Activated CD4-positive, alpha-beta T cell treated with anti-CD3 and anti-CD28 coated beads, Interleukin-2, amount 10 ng/mL, durations not matched to agents 7 days and 5 days (primary cell): ENCODE results near the gene CEACAM21. TPM values are rescaled to one million over a fixed set of nuclear protein-coding genes. Genes with fewer than 3 reads are reported as not detected.
"Not testable (repeated sequence)": the region's sequence is repeated elsewhere in the genome, so short reads cannot be mapped to it uniquely, and the experiment has no call there.

Experiments used
- CTCF ChIA-PET: fragments of 350-600 bp; sonication (Branson Sonifier 250); formaldehyde crosslinking; loops from one replicate; lab custom pipeline; 2021; ENCODE audit warnings: antibody characterized with exemption; lab: Charles Lee
- POLR2A ChIA-PET: fragments of 350-600 bp; sonication (Branson Sonifier 250); formaldehyde crosslinking; loops from one replicate; lab custom pipeline; 2021; ENCODE audit warnings: antibody characterized with exemption; lab: Charles Lee
- DNase-seq: peaks from one replicate; pipeline ENCODE4 v3.0.0-alpha.2; 2020
- H3K27ac Mint-ChIP-seq: one replicate; pipeline ENCODE4 v1.8.0; 2021; ENCODE audit warnings: mild to moderate bottlenecking, moderate library complexity, mixed read lengths
- H3K27me3 Mint-ChIP-seq: one replicate; pipeline ENCODE4 v1.8.0; 2021; ENCODE audit warnings: mixed read lengths
- H3K36me3 Mint-ChIP-seq: one replicate; pipeline ENCODE4 v1.8.0; 2021; ENCODE audit warnings: low read depth, mixed read lengths
- H3K4me1 Mint-ChIP-seq: one replicate; pipeline ENCODE4 v1.8.0; 2021; ENCODE audit warnings: mixed read lengths
- H3K4me3 Mint-ChIP-seq: one replicate; pipeline ENCODE4 v1.8.0; 2021; ENCODE audit warnings: mild to moderate bottlenecking, moderate library complexity, mixed read lengths
- H3K9me3 Mint-ChIP-seq: one replicate; pipeline ENCODE4 v1.8.0; 2021; ENCODE audit warnings: mixed read lengths
- total RNA-seq, 2 experiments: library from RNA; stranded (reverse); gene quantifications; one replicate each; pipeline ENCODE4 v1.2.3, GENCODE V29; 2021

Gene CEACAM21
- total RNA-seq, 2 experiments from 2014 or later, result 72.0 to 78.3 TPM

- H3K9me3 Mint-ChIP-seq, result no peaks in the 10 kb centered on the region
- H3K27ac Mint-ChIP-seq, result no peak overlapping the region
- no peaks in the 10 kb centered on the region for H3K27me3 Mint-ChIP-seq
- DNase-seq, result peak; percentile 86
- H3K36me3 Mint-ChIP-seq, result peaks cover 42% of the 10 kb centered on the region
- peaks cover 23% of the 10 kb centered on the region for H3K4me1 Mint-ChIP-seq
- CTCF ChIA-PET, result interaction anchor here (0.5 to 4.1 kb wide), 24 partner anchors 10 to 243 kb away, joined by 3 to 34 read pairs (median 4); no protein-coding TSS in a partner anchor
- POLR2A ChIA-PET, result no interaction called here
- H3K4me3 Mint-ChIP-seq, result no peak overlapping the region
Measured at GRCh38 chr19:41570639-41571112, 5.3 kb upstream of the CEACAM21 start.

GRCh38 chr19:41577144-41577830 is 1.3 kb downstream of the CEACAM21 start:
- Mint-ChIP-seq H3K9me3 (peaks cover 20% of the 10 kb centered on the region), H3K27me3 (no peaks in the 10 kb centered on the region), H3K4me3 (peak overlapping the region; percentile 0), H3K36me3 (peaks cover 69% of the 10 kb centered on the region), H3K4me1 (peaks cover 27% of the 10 kb centered on the region), H3K27ac (peak overlapping the region; percentile 46)
- ChIA-PET CTCF (interaction anchor here (1.0 to 1.7 kb wide), 2 partner anchors 17 to 45 kb away, joined by 3 to 5 read pairs; no protein-coding TSS in a partner anchor), POLR2A (no interaction called here)
- DNase-seq, result no peak

GRCh38 chr19:41577833-41578232 is 1.9 kb downstream of the CEACAM21 start:
- Mint-ChIP-seq H3K36me3 (peaks cover 70% of the 10 kb centered on the region), H3K9me3 (peaks cover 23% of the 10 kb centered on the region), H3K4me3 (no peak overlapping the region), H3K27me3 (no peaks in the 10 kb centered on the region), H3K27ac (no peak overlapping the region), H3K4me1 (peaks cover 27% of the 10 kb centered on the region)
- peak; percentile 0 for DNase-seq
- ChIA-PET CTCF (interaction anchor here (1.0 to 1.7 kb wide), 2 partner anchors 17 to 46 kb away, joined by 3 to 5 read pairs; no protein-coding TSS in a partner anchor), POLR2A (no interaction called here)

GRCh38 chr19:41578886-41579285 is 2.9 kb downstream of the CEACAM21 start:
- Mint-ChIP-seq H3K36me3 (peaks cover 72% of the 10 kb centered on the region), H3K4me1 (peaks cover 27% of the 10 kb centered on the region), H3K27ac (no peak overlapping the region), H3K27me3 (no peaks in the 10 kb centered on the region), H3K9me3 (peaks cover 29% of the 10 kb centered on the region), H3K4me3 (no peak overlapping the region)
- ChIA-PET POLR2A (no interaction called here), CTCF (no interaction called here)
- no peak for DNase-seq

- H3K4me3 Mint-ChIP-seq, DNase-seq, POLR2A ChIA-PET, H3K27ac Mint-ChIP-seq, H3K27me3 Mint-ChIP-seq: not testable (repeated sequence)
- Mint-ChIP-seq H3K4me1 (peaks cover 18% of the 10 kb centered on the region), H3K36me3 (peaks cover 84% of the 10 kb centered on the region), H3K9me3 (peaks cover 29% of the 10 kb centered on the region)
- CTCF ChIA-PET, result interaction anchor here (1.3 to 2.0 kb wide), 2 partner anchors 10 to 132 kb away, joined by 4 to 7 read pairs; no protein-coding TSS in a partner anchor
Measured at GRCh38 chr19:41581068-41581467, 5.1 kb downstream of the CEACAM21 start.

GRCh38 chr19:41582577-41583182 is 6.7 kb downstream of the CEACAM21 start:
- H3K4me3 Mint-ChIP-seq, H3K27ac Mint-ChIP-seq, DNase-seq, H3K4me1 Mint-ChIP-seq, H3K27me3 Mint-ChIP-seq, POLR2A ChIA-PET: not testable (repeated sequence)
- CTCF ChIA-PET, result interaction anchor here (1.9 kb wide), 1 partner anchor 11 kb away, joined by 6 read pairs; no protein-coding TSS in a partner anchor
- Mint-ChIP-seq H3K9me3 (peaks cover 29% of the 10 kb centered on the region), H3K36me3 (peaks cover 75% of the 10 kb centered on the region)

- H3K36me3 Mint-ChIP-seq, result peaks cover 71% of the 10 kb centered on the region
- H3K27me3 Mint-ChIP-seq, result no peaks in the 10 kb centered on the region
- CTCF ChIA-PET, result interaction anchor here (1.9 kb wide), 1 partner anchor 10 kb away, joined by 6 read pairs; no protein-coding TSS in a partner anchor
- H3K9me3 Mint-ChIP-seq, result peaks cover 29% of the 10 kb centered on the region
- POLR2A ChIA-PET, result no interaction called here
- no peak for DNase-seq
- H3K4me1 Mint-ChIP-seq, result no peaks in the 10 kb centered on the region
- no peak overlapping the region for H3K27ac Mint-ChIP-seq
- H3K4me3 Mint-ChIP-seq, result no peak overlapping the region
Measured at GRCh38 chr19:41584260-41584810, 8.4 kb downstream of the CEACAM21 start.

GRCh38 chr19:41584931-41585330 is 9.0 kb downstream of the CEACAM21 start:
- Mint-ChIP-seq H3K9me3 (peaks cover 29% of the 10 kb centered on the region), H3K27me3 (no peaks in the 10 kb centered on the region), H3K4me1 (no peaks in the 10 kb centered on the region), H3K4me3 (no peak overlapping the region), H3K36me3 (peaks cover 65% of the 10 kb centered on the region), H3K27ac (no peak overlapping the region)
- ChIA-PET POLR2A (no interaction called here), CTCF (interaction anchor here (1.9 kb wide), 1 partner anchor 9 kb away, joined by 6 read pairs; no protein-coding TSS in a partner anchor)
- DNase-seq, result no peak

GRCh38 chr19:41586064-41586463 is 10.1 kb downstream of the CEACAM21 start:
- H3K9me3 Mint-ChIP-seq, result peaks cover 20% of the 10 kb centered on the region
- H3K4me1 Mint-ChIP-seq, result no peaks in the 10 kb centered on the region
- DNase-seq, result no peak
- no peaks in the 10 kb centered on the region for H3K27me3 Mint-ChIP-seq
- H3K36me3 Mint-ChIP-seq, result peaks cover 53% of the 10 kb centered on the region
- POLR2A ChIA-PET, result interaction anchor here (0.6 kb wide), 1 partner anchor 27 kb away, joined by 3 read pairs; no protein-coding TSS in a partner anchor
- no peak overlapping the region for H3K27ac Mint-ChIP-seq
- CTCF ChIA-PET, result no interaction called here
- no peak overlapping the region for H3K4me3 Mint-ChIP-seq

DNA sequence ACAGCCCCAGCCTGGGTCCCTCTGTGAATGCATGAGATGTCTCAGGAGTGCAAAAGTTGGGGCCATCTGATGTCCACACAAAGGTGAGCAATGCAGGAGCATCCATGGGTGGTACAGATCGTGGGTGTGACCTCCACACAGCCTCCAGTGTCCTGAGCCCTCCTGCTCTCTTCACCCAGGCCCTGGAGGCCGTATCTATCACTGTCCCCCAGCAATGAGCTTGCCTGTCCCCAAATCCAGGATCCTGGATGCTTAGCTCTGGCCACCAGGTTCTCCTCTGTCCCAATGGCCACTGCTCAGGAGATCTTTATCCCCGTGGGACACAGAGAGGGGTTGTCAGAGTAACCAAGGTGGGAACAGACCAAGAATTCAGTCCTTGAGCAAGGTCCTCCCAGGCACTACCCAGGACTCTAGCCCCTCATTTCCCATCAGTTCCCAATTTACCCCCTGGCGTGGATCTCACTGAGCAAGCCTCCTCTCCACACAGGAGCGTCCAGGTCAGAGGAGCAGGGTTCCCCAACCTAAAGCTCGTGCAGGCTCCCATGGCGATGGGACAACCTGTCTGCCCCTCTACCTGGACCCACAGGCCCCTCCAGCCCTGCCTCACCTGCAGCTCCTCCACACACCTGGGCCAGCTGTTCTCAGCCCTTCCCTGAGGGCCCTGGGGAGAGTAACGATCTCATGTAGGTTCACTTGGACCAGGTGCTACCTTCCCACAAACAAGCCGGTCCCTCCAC is 11.3 kb downstream of the CEACAM21 start:
- H3K4me1 Mint-ChIP-seq, result no peaks in the 10 kb centered on the region
- no peak for DNase-seq
- no peak overlapping the region for H3K27ac Mint-ChIP-seq
- H3K4me3 Mint-ChIP-seq, result no peak overlapping the region
- peaks cover 41% of the 10 kb centered on the region for H3K36me3 Mint-ChIP-seq
- H3K27me3 Mint-ChIP-seq, result peaks cover 2% of the 10 kb centered on the region
- H3K9me3 Mint-ChIP-seq, result peaks cover 9% of the 10 kb centered on the region
- POLR2A ChIA-PET, result no interaction called here
- CTCF ChIA-PET, result no interaction called here

DNA sequence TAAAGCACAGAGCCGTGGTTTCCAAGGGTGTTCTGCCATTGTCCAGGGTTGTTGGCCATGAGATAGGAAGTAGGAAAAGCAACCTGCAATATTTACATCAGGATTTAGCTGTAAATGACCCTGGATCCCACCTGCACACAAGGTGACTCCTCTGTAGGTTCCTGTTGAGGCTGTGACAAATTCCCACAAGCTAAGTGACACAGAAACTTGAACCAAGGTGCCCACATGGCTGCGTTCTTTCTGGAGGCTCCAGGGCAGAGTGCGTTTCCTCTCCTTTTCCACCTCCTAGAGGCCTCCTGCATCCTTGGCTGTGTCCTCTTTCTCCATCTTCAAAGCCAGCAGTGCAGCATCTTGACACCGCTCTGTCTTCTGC is 11.9 kb downstream of the CEACAM21 start:
- Mint-ChIP-seq H3K9me3 (peaks cover 6% of the 10 kb centered on the region), H3K27ac (no peak overlapping the region), H3K4me1 (no peaks in the 10 kb centered on the region), H3K4me3 (no peak overlapping the region), H3K36me3 (peaks cover 36% of the 10 kb centered on the region), H3K27me3 (peaks cover 3% of the 10 kb centered on the region)
- no peak for DNase-seq
- ChIA-PET POLR2A (no interaction called here), CTCF (no interaction called here)

GRCh38 chr19:41588497-41589209 is 12.7 kb downstream of the CEACAM21 start:
- POLR2A ChIA-PET, result no interaction called here

More at GRCh38 chr19:41588497-41589209, 12.7 kb downstream of the CEACAM21 start:
- Mint-ChIP-seq H3K9me3 (no peaks in the 10 kb centered on the region), H3K4me3 (no peak overlapping the region), H3K4me1 (no peaks in the 10 kb centered on the region), H3K27me3 (peaks cover 3% of the 10 kb centered on the region), H3K36me3 (peaks cover 27% of the 10 kb centered on the region), H3K27ac (no peak overlapping the region)
- peak; percentile 42 for DNase-seq
- CTCF ChIA-PET, result no interaction called here
